B cell (primary cell): Measurements from ENCODE around the gene S100A13. TPM values are rescaled to one million over a fixed set of nuclear protein-coding genes. Genes with fewer than 3 reads are reported as not detected.

Experiments used
- ATAC-seq: fragments of 200-7000 bp; cut with Tn5 transposase; one replicate; pipeline ENCODE4 v1.10.0; 2021; ENCODE audit warnings: low read depth, mild to moderate bottlenecking, moderate number of reproducible peaks, moderate library complexity
- CTCF ChIA-PET: fragments of 350-600 bp; sonication (Branson Sonifier 250); formaldehyde crosslinking; loops from one replicate; lab custom pipeline; 2021; ENCODE audit warnings: antibody characterized with exemption, inconsistent platforms; lab: Charles Lee
- POLR2A ChIA-PET: fragments of 350-600 bp; sonication (Branson Sonifier 250); formaldehyde crosslinking; loops from one replicate; lab custom pipeline; 2021; ENCODE audit warnings: antibody characterized with exemption; lab: Charles Lee
- DNase-seq: peaks from one replicate; pipeline ENCODE4 v3.0.0; 2013
- H2AFZ ChIP-seq: 2 replicates; pipeline ENCODE4 v1.6.1; 2012; ENCODE audit warnings: mild to moderate bottlenecking, low read depth, low read length; ENCODE audit not compliant: insufficient read depth, poor library complexity, severe bottlenecking
- H3K27ac ChIP-seq, 2 donors: 1 replicate in 1 of 2; 2 replicates in 1 of 2; pipeline ENCODE4 v1.5.1; 2012 to 2013; ENCODE audit warnings: low read length in 2 of 2, mild to moderate bottlenecking in 2 of 2, moderate library complexity in 1 of 2
- H3K27me3 ChIP-seq, 4 experiments: fragments of 200-600 bp in 1 of 4; sonication (generic) in 1 of 4; replicated peaks in 1 of 4; 1 replicate in 2 of 4; 2 replicates in 2 of 4; pipeline versions ENCODE4 v1.6.1 to v1.7.0; 2013 to 2016; ENCODE audit warnings: low read length in 3 of 4, mild to moderate bottlenecking in 2 of 4, mixed read lengths in 1 of 4, moderate library complexity in 1 of 4; ENCODE audit not compliant: insufficient read depth in 4 of 4, control insufficient read depth in 3 of 4; ENCODE audit errors: control extremely low read depth in 1 of 4
- H3K36me3 ChIP-seq, 2 experiments: replicated peaks in 1 of 2; 1 replicate in 1 of 2; 2 replicates in 1 of 2; pipeline versions ENCODE4 v1.6.1 to v1.7.1; 2013; ENCODE audit warnings: low read length in 1 of 2; ENCODE audit not compliant: insufficient read depth in 2 of 2, control insufficient read depth in 1 of 2; ENCODE audit errors: control extremely low read depth in 1 of 2, extremely low read depth in 1 of 2
- H3K4me1 ChIP-seq, 2 donors: fragments of 200-600 bp in 1 of 2; sonication (generic) in 1 of 2; 1 replicate in 1 of 2; 2 replicates in 1 of 2; pipeline versions ENCODE4 v1.5.1 to v1.6.1; 2013 to 2017; ENCODE audit warnings: low read length in 2 of 2; ENCODE audit not compliant: control insufficient read depth in 2 of 2, insufficient read depth in 2 of 2
- H3K4me2 ChIP-seq: replicated peaks from 2 replicates; pipeline ENCODE3; 2012; ENCODE audit warnings: mild to moderate bottlenecking, low read depth, low read length; ENCODE audit not compliant: poor library complexity, severe bottlenecking
- H3K4me3 ChIP-seq, 5 experiments: fragments of 200-600 bp in 1 of 5; sonication (generic) in 1 of 5; 1 replicate in 3 of 5; 2 replicates in 2 of 5; pipeline versions ENCODE4 v1.5.1 to v1.7.0; 2011 to 2016; ENCODE audit warnings: low read length in 4 of 5, mild to moderate bottlenecking in 4 of 5, low read depth in 2 of 5, control low read depth in 1 of 5, moderate library complexity in 1 of 5; ENCODE audit not compliant: insufficient read depth in 1 of 5; ENCODE audit errors: control extremely low read depth in 1 of 5, extremely low read depth in 1 of 5
- H3K79me2 ChIP-seq: fragments of 200-600 bp; sonication (generic); one replicate; pipeline ENCODE4 v1.6.0; 2016; ENCODE audit warnings: low read length; ENCODE audit not compliant: control insufficient read depth, insufficient read depth
- H3K9ac ChIP-seq: fragments of 200-600 bp; sonication (generic); 2 replicates; pipeline ENCODE4 v1.6.1; 2017; ENCODE audit warnings: mild to moderate bottlenecking, low read length, moderate library complexity
- H3K9me3 ChIP-seq, 3 donors: one replicate each; pipeline versions ENCODE4 v1.6.1 to v1.7.1; 2013; ENCODE audit warnings: low read length in 2 of 3; ENCODE audit not compliant: control insufficient read depth in 2 of 3, insufficient read depth in 1 of 3; ENCODE audit errors: control extremely low read depth in 1 of 3
- H4K20me1 ChIP-seq: 2 replicates; pipeline ENCODE4 v1.6.0; 2012; ENCODE audit warnings: mild to moderate bottlenecking, low read length; ENCODE audit not compliant: insufficient read depth, control insufficient read depth, poor library complexity, severe bottlenecking
- H3K27ac Mint-ChIP-seq: one replicate; pipeline ENCODE4 v1.8.0; 2021; ENCODE audit warnings: mixed read lengths
- H3K27me3 Mint-ChIP-seq: one replicate; pipeline ENCODE4 v1.8.0; 2021; ENCODE audit warnings: mixed read lengths
- H3K4me1 Mint-ChIP-seq: one replicate; pipeline ENCODE4 v1.8.0; 2021; ENCODE audit warnings: mixed read lengths
- H3K4me3 Mint-ChIP-seq: one replicate; pipeline ENCODE4 v1.8.0; 2021; ENCODE audit warnings: mixed read lengths
- H3K9me3 Mint-ChIP-seq: one replicate; pipeline ENCODE4 v1.8.0; 2022; ENCODE audit warnings: mixed read lengths; ENCODE audit not compliant: insufficient read depth
- CTCF ChIP-seq: fragments of 200-600 bp; IDR thresholded peaks from one replicate; pipeline ENCODE4 v1.8.0; 2022; ENCODE audit warnings: antibody characterized with exemption, mild to moderate bottlenecking
- EZH2 ChIP-seq: IDR thresholded peaks from 2 replicates; pipeline ENCODE4 v1.6.1; 2012; ENCODE audit warnings: borderline replicate concordance, low read depth, mild to moderate bottlenecking, moderate library complexity, low read length; ENCODE audit not compliant: insufficient read depth, poor library complexity, severe bottlenecking
- WGBS: methylation state at CpG from one replicate; pipeline ENCODE4 v1.1.5; 2013; ENCODE audit warnings: missing lambda C conversion rate; ENCODE audit not compliant: insufficient coverage; 5-methylcytosine and 5-hydroxymethylcytosine counted together
- intact Hi-C: fragments of 100-400 bp; cut with micrococcal nuclease; formaldehyde crosslinking; loops from one replicate; pipeline ENCODE4 v1.10.0; 2022
- polyA plus RNA-seq: library from polyadenylated mRNA; depleted of rRNA; stranded (reverse); fragments of >200 nt; gene quantifications from 2 replicates; pipeline ENCODE4 v1.2.3, GENCODE V29; 2012
- total RNA-seq, 2 donors: library from RNA; stranded (reverse); fragments of 120-200 nt in 1 of 2; gene quantifications; 1 replicate in 1 of 2; 2 replicates in 1 of 2; pipeline versions ENCODE4 v1.2.3 to v1.2.4, GENCODE V29; 2013 to 2022

Gene S100A13
- total and polyA plus RNA-seq, 2 donors (not counting 1 experiment from before 2014, with no cell fraction given), result 9.8 to 17.8 TPM

GRCh38 chr1:153609585-153609907 lies 17.8 kb downstream of the S100A13 start:
- ChIA-PET POLR2A (no interaction called here), CTCF (interaction anchor here (0.6 kb wide), 1 partner anchor 14 kb away, joined by 6 read pairs; no protein-coding TSS in a partner anchor)
- Mint-ChIP-seq H3K27me3 (no peaks in the 10 kb centered on the region), H3K27ac (no peak overlapping the region), H3K9me3 (no peaks in the 10 kb centered on the region), H3K4me3 (no peak overlapping the region), H3K4me1 (peaks cover 2% of the 10 kb centered on the region)
- TF ChIP-seq CTCF (no peak), EZH2 (no peak)
- H3K9me3 ChIP-seq, result no peaks in the 10 kb centered on the region
- ATAC-seq, result no peak
- intact Hi-C loops, result no loop called here
- H2AFZ ChIP-seq, result no peak overlapping the region
- no peak overlapping the region for H3K4me2 ChIP-seq
- WGBS, result 88% methylated on average over 4 of the region's 6 CpGs
- H3K4me1 ChIP-seq, result peaks cover 0 to 4% of the 10 kb centered on the region in 2 donors
- no peaks in the 10 kb centered on the region for H3K79me2 ChIP-seq
- no peak overlapping the region for H3K4me3 ChIP-seq
- H3K27me3 ChIP-seq, result no peaks in the 10 kb centered on the region
- H3K36me3 ChIP-seq, result no peaks in the 10 kb centered on the region
- H4K20me1 ChIP-seq, result no peaks in the 10 kb centered on the region
- no peak overlapping the region for H3K27ac ChIP-seq
- H3K9ac ChIP-seq, result no peak overlapping the region
- DNase-seq, result no peak

DNA sequence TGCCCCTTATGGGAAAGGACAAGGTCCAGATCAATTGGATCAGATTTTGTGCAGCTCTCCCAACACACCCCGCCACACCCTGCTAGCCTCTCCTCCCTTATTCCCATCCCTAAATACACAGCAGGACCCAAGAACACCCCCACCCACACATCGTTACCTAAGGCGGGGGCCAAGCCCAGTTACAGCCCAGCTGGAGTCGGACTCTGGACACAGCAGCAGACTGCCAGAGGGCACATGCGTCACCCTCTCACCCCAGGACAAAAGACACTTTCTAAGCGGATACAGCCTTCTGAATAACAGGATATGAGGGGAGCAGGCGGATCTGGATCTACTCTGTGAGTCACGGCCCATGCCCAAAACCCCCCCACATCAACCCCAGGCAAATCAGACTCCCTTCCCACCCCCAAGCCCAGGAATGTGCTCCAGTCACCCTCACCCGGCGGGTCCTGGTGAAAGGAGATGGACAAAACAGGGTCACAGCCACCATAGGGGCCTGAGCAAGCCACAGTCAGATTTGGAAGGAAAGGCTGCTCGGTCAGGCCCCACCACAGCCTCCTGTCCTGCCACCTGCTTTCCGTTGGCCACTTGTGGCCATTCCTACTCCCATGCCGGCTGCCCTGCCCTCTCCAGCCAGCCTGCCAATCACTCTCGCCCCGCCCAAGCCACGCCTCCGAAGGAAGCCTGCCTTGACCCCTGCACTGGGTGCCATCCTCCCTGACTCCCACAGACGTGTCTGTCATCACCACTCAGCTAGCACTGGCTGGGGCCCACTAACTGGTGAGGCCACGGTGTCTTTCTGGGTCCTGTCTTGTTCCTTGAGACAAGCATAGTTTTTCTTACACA lies 18.3 kb downstream of the S100A13 start:
- WGBS, result 92% methylated on average over 16 of the region's 19 CpGs
- H3K79me2 ChIP-seq, result no peaks in the 10 kb centered on the region
- H3K9ac ChIP-seq, result no peak overlapping the region
- no peak overlapping the region for H3K27ac Mint-ChIP-seq
- no peak overlapping the region for H3K4me3 Mint-ChIP-seq
- intact Hi-C loops, result no loop called here
- DNase-seq (no peak), ATAC-seq (no peak)
- H4K20me1 ChIP-seq, result no peaks in the 10 kb centered on the region
- no peak overlapping the region for H2AFZ ChIP-seq
- TF ChIP-seq EZH2 (no peak), CTCF (no peak)
- no peaks in the 10 kb centered on the region for H3K9me3 Mint-ChIP-seq
- no peak overlapping the region for H3K4me3 ChIP-seq
- H3K4me2 ChIP-seq, result no peak overlapping the region
- ChIA-PET CTCF (no interaction called here), POLR2A (no interaction called here)
- H3K4me1 ChIP-seq, result peaks cover 0 to 4% of the 10 kb centered on the region in 2 donors
- no peaks in the 10 kb centered on the region for H3K27me3 ChIP-seq
- H3K36me3 ChIP-seq, result no peaks in the 10 kb centered on the region
- no peaks in the 10 kb centered on the region for H3K9me3 ChIP-seq
- peaks cover 2% of the 10 kb centered on the region for H3K4me1 Mint-ChIP-seq
- no peaks in the 10 kb centered on the region for H3K27me3 Mint-ChIP-seq
- H3K27ac ChIP-seq, result no peak overlapping the region
